Parathyroid adenoma (tissue), 2 donors: Measurements from ENCODE around the gene MORC1.

ENCODE experiments used
- H2AFZ ChIP-seq: fragments of 300-600 bp; sonication (generic); one replicate; pipeline ENCODE4 v1.7.0; 2017; ENCODE audit warnings: antibody characterized with exemption, mild to moderate bottlenecking
- H3K27ac ChIP-seq: fragments of 300-600 bp; sonication (generic); one replicate; pipeline ENCODE4 v1.7.0; 2017
- H3K27me3 ChIP-seq: fragments of 300-600 bp; sonication (generic); one replicate; pipeline ENCODE4 v1.7.0; 2017; ENCODE audit warnings: low read length; ENCODE audit not compliant: control insufficient read depth, insufficient read depth
- H3K36me3 ChIP-seq: fragments of 300-600 bp; sonication (generic); one replicate; pipeline ENCODE4 v1.7.0; 2017; ENCODE audit warnings: low read length; ENCODE audit not compliant: control insufficient read depth, insufficient read depth
- H3K4me1 ChIP-seq: fragments of 300-600 bp; sonication (generic); one replicate; pipeline ENCODE4 v1.7.0; 2017; ENCODE audit warnings: control low read depth
- H3K4me2 ChIP-seq: fragments of 300-600 bp; sonication (generic); one replicate; pipeline ENCODE4 v1.7.0; 2017; ENCODE audit warnings: low read length
- H3K4me3 ChIP-seq: fragments of 300-600 bp; sonication (generic); one replicate; pipeline ENCODE4 v1.7.0; 2017; ENCODE audit warnings: low read depth, low read length
- H3K79me2 ChIP-seq: fragments of 300-600 bp; sonication (generic); one replicate; pipeline ENCODE4 v1.7.0; 2017; ENCODE audit warnings: control low read depth
- H3K9ac ChIP-seq: fragments of 300-600 bp; sonication (generic); one replicate; pipeline ENCODE4 v1.7.0; 2017; ENCODE audit warnings: mild to moderate bottlenecking
- H3K9me3 ChIP-seq: fragments of 300-600 bp; sonication (generic); one replicate; pipeline ENCODE4 v1.7.0; 2017; ENCODE audit warnings: low read length; ENCODE audit not compliant: control insufficient read depth
- CTCF ChIP-seq: fragments of 300-600 bp; sonication (generic); IDR thresholded peaks from one replicate; pipeline ENCODE4 v1.7.0; 2017; ENCODE audit warnings: antibody characterized with exemption, mild to moderate bottlenecking
- donor health status: primary hyperparathyroidism.

The MORC1 gene

GRCh38 chr3:109114746-109115145, 3.2 kb downstream of the MORC1 start:
- Histone ChIP-seq H2AFZ (no peak overlapping the region), H3K27ac (no peak overlapping the region), H3K27me3 (no peaks in the 10 kb centered on the region), H3K79me2 (no peaks in the 10 kb centered on the region), H3K36me3 (no peaks in the 10 kb centered on the region), H3K4me2 (no peak overlapping the region), H3K9me3 (no peaks in the 10 kb centered on the region), H3K9ac (no peak overlapping the region), H3K4me3 (no peak overlapping the region), H3K4me1 (no peaks in the 10 kb centered on the region)
- no peak for TF ChIP-seq CTCF

DNA sequence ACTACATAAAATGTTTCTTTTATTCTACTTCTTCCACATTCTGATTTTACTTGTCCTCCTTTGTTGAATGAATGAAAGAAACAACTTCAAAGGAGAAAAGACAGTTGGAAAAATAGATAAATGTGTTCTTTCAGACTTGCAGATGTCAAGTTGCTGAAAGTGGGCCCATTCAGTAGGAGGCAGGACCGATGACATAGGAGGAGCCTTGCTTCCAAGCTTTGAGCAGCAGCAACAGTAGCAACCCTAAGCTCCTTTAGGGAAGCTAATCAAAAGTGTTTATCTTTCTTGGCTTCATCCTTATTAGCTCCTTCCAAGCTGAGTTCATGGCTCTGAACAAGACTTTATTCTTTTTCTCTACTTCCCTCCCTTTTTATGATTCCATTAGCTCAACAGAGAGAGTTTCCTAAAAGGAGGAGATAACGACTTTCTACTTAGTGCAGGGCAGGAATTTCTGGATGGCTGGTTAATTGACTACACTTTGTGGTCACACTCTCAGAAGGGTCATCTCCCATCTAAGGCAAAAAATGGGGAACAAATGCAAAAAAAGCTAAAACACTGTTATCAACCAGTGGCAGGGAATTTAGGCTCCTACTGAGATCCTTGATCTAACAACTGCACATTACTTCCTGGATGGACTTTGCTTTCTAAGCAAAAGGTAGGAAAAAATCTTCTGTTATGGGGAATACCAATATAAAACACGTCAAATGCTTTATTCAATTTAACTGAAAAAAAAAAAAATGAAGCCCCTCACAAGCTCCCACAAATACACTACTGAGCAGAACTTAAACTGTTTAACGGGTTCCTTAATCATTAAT, 4.8 kb downstream of the MORC1 start:
- no peak overlapping the region for H3K9ac ChIP-seq
- TF ChIP-seq CTCF = no peak
- no peaks in the 10 kb centered on the region for H3K4me1 ChIP-seq
- no peak overlapping the region for H3K27ac ChIP-seq
- no peak overlapping the region for H2AFZ ChIP-seq
- H3K9me3 ChIP-seq = no peaks in the 10 kb centered on the region
- H3K27me3 ChIP-seq = no peaks in the 10 kb centered on the region
- H3K36me3 ChIP-seq = no peaks in the 10 kb centered on the region
- H3K4me3 ChIP-seq = no peak overlapping the region
- H3K79me2 ChIP-seq = no peaks in the 10 kb centered on the region
- H3K4me2 ChIP-seq = no peak overlapping the region

DNA sequence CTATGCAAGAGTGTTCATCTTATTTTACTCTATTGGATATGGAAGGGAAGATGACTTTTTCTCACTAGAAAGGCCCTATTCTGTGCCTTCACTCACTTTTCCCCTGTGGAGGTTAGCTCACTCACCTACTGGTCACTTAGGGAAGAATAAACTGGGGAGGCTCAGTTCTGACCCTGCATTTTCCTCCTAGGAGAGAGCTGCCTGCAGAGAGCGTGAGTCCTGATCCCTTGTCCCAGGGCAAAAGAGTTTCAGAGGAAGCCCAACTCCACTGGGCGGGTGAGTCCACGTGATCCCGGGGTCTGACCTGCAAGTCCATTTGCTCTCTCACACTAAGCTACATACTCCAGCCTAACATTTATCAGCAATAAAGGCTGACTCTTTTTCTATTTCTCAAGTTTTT, 8.4 kb downstream of the MORC1 start:
- H3K27ac ChIP-seq = no peak overlapping the region
- H3K27me3 ChIP-seq = no peaks in the 10 kb centered on the region
- no peak overlapping the region for H2AFZ ChIP-seq
- no peaks in the 10 kb centered on the region for H3K79me2 ChIP-seq
- no peak overlapping the region for H3K9ac ChIP-seq
- no peaks in the 10 kb centered on the region for H3K36me3 ChIP-seq
- H3K4me2 ChIP-seq = no peak overlapping the region
- H3K9me3 ChIP-seq = no peaks in the 10 kb centered on the region
- no peaks in the 10 kb centered on the region for H3K4me1 ChIP-seq
- TF ChIP-seq CTCF = no peak
- H3K4me3 ChIP-seq = no peak overlapping the region

DNA sequence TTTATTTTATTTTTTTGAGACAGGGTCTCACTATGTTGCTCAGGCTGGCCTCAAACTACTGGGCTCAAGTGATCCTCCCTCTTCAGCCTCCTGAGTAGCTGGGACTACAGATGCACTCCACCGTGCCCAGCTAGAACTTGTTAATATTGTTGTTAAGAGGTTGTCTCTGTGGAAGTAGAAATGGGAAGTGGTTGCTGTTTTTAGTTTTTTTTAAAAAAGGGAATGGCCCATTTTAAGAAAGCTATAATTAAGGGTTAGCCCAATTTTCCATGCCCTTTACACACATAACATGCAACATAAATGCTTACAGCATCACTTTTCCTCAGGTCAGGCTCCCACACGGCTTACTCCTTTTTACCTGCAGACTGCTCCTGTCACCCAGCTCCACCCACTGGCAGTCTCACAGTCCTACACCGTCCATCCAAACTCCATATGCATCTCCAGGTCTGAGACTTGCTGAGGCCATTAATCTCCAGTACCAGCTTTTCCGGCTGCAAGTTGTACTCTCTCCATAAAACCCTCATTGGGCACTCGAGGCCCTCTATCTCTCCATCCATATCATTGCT, 19.8 kb downstream of the MORC1 start:
- Histone ChIP-seq H3K4me2 (no peak overlapping the region), H3K4me1 (no peaks in the 10 kb centered on the region), H2AFZ (no peak overlapping the region), H3K9me3 (no peaks in the 10 kb centered on the region), H3K9ac (no peak overlapping the region), H3K27me3 (no peaks in the 10 kb centered on the region), H3K4me3 (no peak overlapping the region), H3K36me3 (no peaks in the 10 kb centered on the region), H3K79me2 (no peaks in the 10 kb centered on the region), H3K27ac (no peak overlapping the region)
- no peak for TF ChIP-seq CTCF

- no peaks in the 10 kb centered on the region for H3K36me3 ChIP-seq
- no peak overlapping the region for H2AFZ ChIP-seq
- H3K4me2 ChIP-seq = no peak overlapping the region
- H3K4me1 ChIP-seq = no peaks in the 10 kb centered on the region
- H3K4me3 ChIP-seq = no peak overlapping the region
- no peak overlapping the region for H3K27ac ChIP-seq
- no peaks in the 10 kb centered on the region for H3K9me3 ChIP-seq
- TF ChIP-seq CTCF = no peak
- no peaks in the 10 kb centered on the region for H3K79me2 ChIP-seq
- H3K27me3 ChIP-seq = no peaks in the 10 kb centered on the region
- no peak overlapping the region for H3K9ac ChIP-seq
These were observed 22.8 kb downstream of the MORC1 start for GRCh38 chr3:109095166-109095565.
